D341Med (cell line): ENCODE data around the gene RIC8A.
A peak's percentile ranks its signal among the peaks of the same experiment; 100 is the strongest.
"Not testable (repeated sequence)": the region's sequence is repeated elsewhere in the genome, so short reads cannot be mapped to it uniquely, and the experiment has no call there.

ENCODE experiments used
- DNase-seq: peaks from one replicate; pipeline ENCODE4 v3.0.0; 2012; ENCODE audit warnings: low spot score

Gene RIC8A

DNA sequence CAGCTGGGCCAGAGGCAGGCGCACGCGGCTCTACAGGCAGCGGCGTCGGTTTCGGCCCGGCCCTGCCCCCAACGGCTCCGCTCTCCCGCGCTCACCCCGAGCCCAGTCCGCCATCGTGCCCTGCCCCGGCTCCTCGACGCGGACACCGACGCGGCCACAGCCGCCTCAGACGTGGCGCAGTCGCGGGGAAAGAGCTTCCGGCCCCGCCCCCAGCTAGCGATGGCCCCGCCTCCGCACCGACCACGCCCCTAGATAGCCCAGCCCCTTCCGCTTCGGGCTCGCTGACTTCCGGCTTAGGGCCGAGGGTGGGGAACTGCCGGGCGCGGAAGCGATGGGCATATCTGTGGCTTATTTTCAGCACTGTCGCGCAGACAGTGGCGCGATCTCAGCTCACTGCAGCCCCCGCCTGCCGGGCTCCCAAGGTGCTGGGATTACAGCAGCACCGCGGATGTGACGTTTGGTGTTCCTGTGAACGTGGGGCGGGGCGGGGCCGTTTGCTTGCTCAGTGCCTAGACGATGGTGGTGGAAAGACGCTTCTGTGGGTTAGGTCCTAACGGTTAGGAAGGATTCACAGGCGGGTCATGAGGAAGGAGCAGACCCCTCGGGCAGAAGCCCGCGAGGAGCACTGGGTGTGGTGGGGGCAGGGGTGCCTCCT lies at the start of gene RIC8A, which contains the start of gene BET1L:
RIC8A (plus strand) TSS at position 501 of the 655 bp plus-strand sequence. CDS start 1,147 bp downstream, outside the sequence.
BET1L (minus strand) TSS at position 192 of the 655 bp plus-strand sequence; CDS start at position 114, 78 bp downstream.
- peak; percentile 97 for DNase-seq

GRCh38 chr11:180242-180641 lies 27.3 kb upstream of the RIC8A start:
- DNase-seq: not testable (repeated sequence)

DNA sequence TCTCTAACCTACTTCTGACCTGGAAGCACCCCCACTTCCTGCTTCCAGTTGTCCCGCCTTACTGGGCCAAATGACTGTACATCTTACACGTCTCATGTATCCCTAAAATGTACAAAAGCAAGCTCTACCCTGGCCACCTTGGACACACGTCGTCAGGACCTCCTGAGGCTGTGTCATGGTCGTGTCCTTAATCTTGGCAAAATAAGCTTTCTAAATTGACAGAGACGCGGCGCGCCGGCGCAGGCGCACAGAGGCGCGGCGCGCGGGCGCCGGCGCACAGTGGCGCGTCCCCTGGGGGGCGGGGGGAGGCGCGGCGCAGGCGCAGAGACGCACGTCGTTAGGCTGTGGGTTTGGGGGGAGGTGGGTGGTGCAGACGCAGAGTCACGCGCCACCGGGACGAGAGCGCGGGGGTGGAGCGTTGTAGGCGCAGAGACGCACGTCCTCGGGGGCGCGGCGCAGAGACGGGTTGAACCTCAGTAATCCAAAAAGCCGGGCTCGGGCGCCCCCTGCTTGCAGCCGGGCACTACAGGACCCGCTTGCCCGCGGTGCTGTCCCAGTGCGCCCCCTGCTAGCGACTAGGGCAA lies 18.2 kb upstream of the RIC8A start:
- not testable (repeated sequence) for DNase-seq

- not testable (repeated sequence) for DNase-seq
These were observed 17.6 kb upstream of the RIC8A start for GRCh38 chr11:189843-190311.

GRCh38 chr11:190546-190945 lies 17.0 kb upstream of the RIC8A start:
- DNase-seq: not testable (repeated sequence)

GRCh38 chr11:191490-192478 lies 15.7 kb upstream of the RIC8A start:
- not testable (repeated sequence) for DNase-seq

- not testable (repeated sequence) for DNase-seq
These were observed 14.8 kb upstream of the RIC8A start, which contains the start of gene SCGB1C1 for GRCh38 chr11:192674-193128. Gene SCGB1C1 (plus strand): TSS chr11:193078. CDS start chr11:193100, 22 bp downstream.

DNA sequence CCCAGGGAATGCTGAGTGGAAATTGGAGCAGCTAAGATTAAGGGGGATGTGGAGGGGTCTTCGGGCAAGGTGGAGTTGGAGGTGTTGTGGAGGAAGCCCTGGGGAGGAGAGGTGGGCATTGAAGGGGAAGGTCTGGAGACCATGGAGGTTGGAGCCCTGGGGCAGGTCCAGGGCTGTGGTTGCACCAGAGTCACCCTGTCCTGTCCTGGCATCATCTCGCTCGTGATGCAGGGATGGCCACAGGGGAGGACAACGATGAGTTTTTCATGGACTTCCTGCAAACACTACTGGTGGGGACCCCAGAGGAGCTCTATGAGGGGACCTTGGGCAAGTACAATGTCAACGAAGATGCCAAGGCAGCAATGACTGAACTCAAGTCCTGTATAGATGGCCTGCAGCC lies 14.0 kb upstream of the RIC8A start:
- DNase-seq: not testable (repeated sequence)

DNA sequence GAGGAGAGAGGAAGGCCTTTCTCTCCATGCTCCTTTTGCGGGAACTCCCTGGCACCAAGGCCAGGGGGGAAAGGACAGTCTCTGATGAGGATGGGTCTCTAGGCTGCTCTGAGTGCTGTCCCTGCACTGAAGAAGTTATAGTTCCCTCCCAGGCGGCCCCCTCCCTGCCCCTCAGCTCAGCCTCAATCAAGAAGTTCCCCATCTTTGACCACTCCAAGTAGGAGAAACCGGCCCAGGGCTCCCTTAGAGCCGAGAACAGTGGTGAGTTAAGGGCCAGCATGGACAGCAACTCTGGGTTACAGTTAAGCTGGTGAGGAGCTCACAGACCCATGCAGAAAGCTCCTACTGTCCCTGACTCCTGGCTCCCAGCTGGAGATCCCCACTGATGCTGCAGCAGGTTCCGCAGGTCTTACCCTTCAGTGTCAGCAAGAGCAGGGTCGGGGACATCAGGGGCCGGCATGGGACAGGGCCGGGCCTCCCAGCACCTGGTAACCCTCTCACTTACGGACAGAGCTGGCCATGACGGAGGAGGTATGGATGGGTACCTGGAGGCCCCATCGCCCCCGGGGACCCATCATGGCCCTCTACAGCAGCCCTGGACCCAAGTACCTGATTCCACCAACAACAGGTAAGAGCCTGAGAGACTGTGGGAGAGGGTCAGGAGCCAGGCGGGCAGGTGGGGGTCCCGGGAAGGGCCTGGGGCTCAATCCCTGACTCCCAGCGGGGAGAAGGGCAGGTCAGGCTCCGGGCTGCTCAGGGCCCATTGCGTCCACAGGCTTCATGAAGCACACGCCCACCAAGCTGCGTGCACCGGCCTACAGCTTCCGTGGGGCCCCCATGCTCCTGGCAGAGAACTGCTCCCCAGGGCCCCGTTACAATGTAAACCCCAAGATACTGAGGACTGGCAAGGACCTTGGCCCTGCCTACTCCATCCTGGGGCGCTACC lies 10.4 kb upstream of the RIC8A start:
- no peak for DNase-seq

- no peak for DNase-seq
These were observed 9.7 kb upstream of the RIC8A start for GRCh38 chr11:197741-198235.

DNA sequence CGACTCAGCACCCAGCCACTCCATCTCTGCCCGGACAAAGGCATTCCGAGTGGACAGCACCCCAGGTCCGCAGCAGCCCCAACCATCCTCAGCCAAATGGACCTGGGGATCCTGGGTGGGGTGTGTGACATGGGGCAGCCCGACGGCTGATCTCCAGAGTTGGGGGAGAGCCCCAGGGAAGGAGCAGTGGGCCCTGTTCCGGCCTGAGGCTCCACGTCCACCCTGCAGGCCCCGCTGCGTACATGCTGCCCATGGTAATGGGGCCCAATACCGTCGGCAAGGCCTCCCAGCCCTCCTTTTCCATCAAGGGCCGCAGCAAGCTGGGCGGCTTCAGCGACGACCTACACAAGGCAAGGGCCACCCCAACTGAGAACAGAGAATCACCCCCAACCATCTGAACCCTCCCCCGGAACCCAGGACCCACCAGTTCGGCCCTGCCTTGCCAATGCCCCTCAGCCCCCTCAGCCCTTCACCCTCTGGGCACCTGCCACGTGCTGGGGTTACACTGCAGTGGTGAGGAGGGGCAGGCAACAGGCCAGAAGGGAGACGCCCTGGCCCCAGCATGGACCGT lies 9.2 kb upstream of the RIC8A start:
- no peak for DNase-seq

DNA sequence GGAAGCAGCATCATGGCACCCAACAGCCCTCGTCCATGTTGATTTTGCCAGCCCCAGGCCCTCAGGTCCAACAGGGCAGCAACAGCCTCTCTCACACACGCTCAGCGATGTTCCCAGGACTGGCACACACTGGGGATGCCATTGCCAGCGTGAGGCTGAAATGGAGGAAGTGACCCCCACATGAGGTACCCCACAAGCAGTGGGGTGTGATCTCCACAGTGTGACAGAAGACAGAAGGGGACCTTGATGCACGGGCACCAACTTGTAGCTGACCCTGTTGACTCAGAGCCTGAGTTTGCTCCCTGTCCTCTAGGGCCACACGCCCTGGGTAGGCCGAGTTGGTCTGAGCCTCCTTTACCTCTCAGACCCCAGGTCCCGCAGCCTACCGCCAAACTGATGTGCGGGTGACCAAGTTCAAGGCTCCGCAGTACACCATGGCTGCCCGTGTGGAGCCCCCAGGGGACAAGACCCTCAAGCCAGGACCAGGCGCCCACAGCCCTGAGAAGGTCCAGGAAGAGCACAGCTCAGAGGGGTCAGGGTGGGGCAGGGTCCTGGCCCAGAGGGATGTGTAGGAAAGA lies 8.4 kb upstream of the RIC8A start:
- no peak for DNase-seq

DNA sequence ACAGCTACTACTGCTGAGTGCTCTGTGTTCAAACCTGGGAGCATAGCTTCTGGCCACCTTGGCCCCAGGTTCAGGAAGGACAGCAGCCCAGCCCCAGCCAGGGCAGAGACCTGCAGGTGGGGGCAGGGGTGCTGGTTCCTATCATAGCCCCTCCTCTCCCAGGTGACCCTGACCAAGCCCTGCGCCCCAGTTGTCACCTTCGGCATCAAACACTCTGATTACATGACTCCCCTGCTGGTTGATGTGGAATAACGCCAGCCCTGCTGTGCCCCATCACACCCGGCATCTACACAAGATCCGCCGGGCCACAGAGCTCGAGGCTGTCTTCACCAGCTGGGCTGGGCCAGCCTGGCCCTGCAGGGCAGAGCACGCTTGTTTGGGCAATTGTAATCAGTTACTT lies 7.7 kb upstream of the RIC8A start:
- no peak for DNase-seq

- no peak for DNase-seq
These were observed 7.1 kb upstream of the RIC8A start for GRCh38 chr11:200224-201003.

DNA sequence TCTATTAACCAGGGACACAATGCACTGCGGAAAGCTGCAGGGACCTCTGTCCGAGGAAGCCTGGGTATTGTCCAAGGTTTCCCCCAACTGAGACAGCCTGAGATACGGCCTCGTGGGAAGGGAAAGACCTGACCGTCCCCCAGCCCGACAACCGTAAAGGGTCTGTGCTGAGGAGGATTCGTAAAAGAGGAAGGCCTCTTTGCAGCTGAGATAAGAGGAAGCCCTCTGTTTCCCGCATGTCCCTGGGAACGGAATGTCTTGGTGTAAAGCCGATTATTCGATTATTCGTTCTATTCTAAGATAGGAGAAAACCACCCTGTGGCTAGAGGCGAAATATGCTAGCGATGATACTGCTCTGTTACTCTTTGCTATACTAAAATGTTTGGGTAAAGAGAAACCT lies 5.5 kb upstream of the RIC8A start:
- DNase-seq: no peak

DNA sequence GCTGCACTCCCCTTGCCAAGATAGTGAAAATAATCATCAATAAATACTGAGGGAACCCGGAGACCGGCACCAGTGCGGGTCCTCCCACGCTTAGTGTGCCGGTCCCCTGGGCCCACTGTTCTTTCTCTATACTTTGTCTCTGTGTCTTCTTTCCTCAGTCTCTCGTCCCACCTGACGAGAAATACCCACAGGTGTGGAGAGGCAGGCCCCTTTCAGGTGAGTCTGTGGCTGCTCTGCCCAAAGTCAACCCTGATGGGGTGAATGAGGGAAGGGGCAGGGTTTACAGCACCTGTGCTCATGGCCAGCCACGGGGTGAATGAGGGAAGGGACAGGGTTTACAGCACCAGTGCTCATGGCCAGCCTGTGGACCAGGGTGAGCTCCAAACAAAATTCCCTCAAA lies 5.0 kb upstream of the RIC8A start:
- no peak for DNase-seq

GRCh38 chr11:203056-203944 lies 4.2 kb upstream of the RIC8A start:
- DNase-seq: no peak

- no peak for DNase-seq
These were observed 3.4 kb upstream of the RIC8A start for GRCh38 chr11:203945-204586.
